SK-N-SH (cell line): Measurements from ENCODE around the gene PLSCR1. TPM values are rescaled to one million over a fixed set of nuclear protein-coding genes. Genes with fewer than 3 reads are reported as not detected.

Experiments
- CTCF ChIA-PET: fragments of 300-600, 350-600 bp; formaldehyde crosslinking; extraction: SDS; loops from one replicate; lab custom pipeline; 2021; lab: Yijun Ruan, JAX
- POLR2A ChIA-PET: fragments of 350-600 bp; sonication (Branson Sonifier 250); formaldehyde crosslinking; extraction: SDS; loops from one replicate; lab custom pipeline; 2020; ENCODE audit warnings: antibody characterized with exemption, inconsistent platforms; lab: Yijun Ruan, JAX
- DNase-seq: peaks from one replicate; pipeline ENCODE4 v3.0.0; 2012
- H2AFZ ChIP-seq: fragments of 200-600 bp; sonication (generic); 2 replicates; pipeline ENCODE4 v1.8.1; 2016; ENCODE audit warnings: antibody characterized with exemption, mild to moderate bottlenecking, low read depth
- H3F3A ChIP-seq: fragments of 200-600 bp; sonication (generic); replicated peaks from 2 replicates; pipeline ENCODE3; 2016; ENCODE audit warnings: antibody characterized with exemption, mild to moderate bottlenecking; ENCODE audit not compliant: insufficient read depth
- H3K27ac ChIP-seq, 2 experiments: fragments of 200-500 bp in 1 of 2; fragments of 200-600 bp in 1 of 2; sonication (Bioruptor generic) in 1 of 2; sonication (generic), shearing (Covaris generic) in 1 of 2; 2 replicates each; pipeline versions ENCODE4 v1.5.1 to v1.6.1; 2014 to 2016; ENCODE audit warnings: low read depth in 2 of 2, inconsistent platforms in 1 of 2, low read length in 1 of 2, mild to moderate bottlenecking in 1 of 2, mixed read lengths in 1 of 2
- H3K27me3 ChIP-seq: fragments of 200-600 bp; sonication (generic), shearing (Covaris generic); 2 replicates; pipeline ENCODE4 v1.6.1; 2016; ENCODE audit warnings: mixed run types; ENCODE audit not compliant: insufficient read depth
- H3K36me3 ChIP-seq, 2 experiments: fragments of 200-500 bp in 1 of 2; fragments of 200-600 bp in 1 of 2; sonication (Bioruptor generic) in 1 of 2; sonication (generic) in 1 of 2; replicated peaks in 1 of 2; 2 replicates each; pipeline versions ENCODE3 to v1.5.1; 2014 to 2016; ENCODE audit warnings: low read length in 1 of 2, mild to moderate bottlenecking in 1 of 2; ENCODE audit not compliant: insufficient read depth in 2 of 2, control insufficient read depth in 1 of 2
- H3K4me1 ChIP-seq, 2 experiments: fragments of 200-500 bp in 1 of 2; fragments of 200-600 bp in 1 of 2; sonication (Bioruptor generic) in 1 of 2; sonication (generic), shearing (Covaris generic) in 1 of 2; 2 replicates each; pipeline versions ENCODE4 v1.5.1 to v1.6.1; 2014 to 2016; ENCODE audit warnings: low read depth in 1 of 2, low read length in 1 of 2, mixed run types in 1 of 2; ENCODE audit not compliant: insufficient read depth in 2 of 2, control insufficient read depth in 1 of 2
- H3K4me2 ChIP-seq: fragments of 200-600 bp; sonication (generic), shearing (Covaris generic); 2 replicates; pipeline ENCODE4 v1.6.1; 2017; ENCODE audit warnings: mixed run types
- H3K4me3 ChIP-seq, 2 experiments: fragments of 200-500 bp in 1 of 2; fragments of 200-600 bp in 1 of 2; sonication (Bioruptor generic) in 1 of 2; sonication (generic), shearing (Covaris generic) in 1 of 2; 2 replicates each; pipeline versions ENCODE4 v1.5.1 to v1.8.1; 2014 to 2016; ENCODE audit warnings: low read depth in 2 of 2, inconsistent platforms in 1 of 2, low read length in 1 of 2, mild to moderate bottlenecking in 1 of 2, mixed read lengths in 1 of 2, moderate library complexity in 1 of 2
- H3K79me2 ChIP-seq: fragments of 200-600 bp; sonication (generic); 2 replicates; pipeline ENCODE4 v1.8.1; 2017; ENCODE audit warnings: mild to moderate bottlenecking; ENCODE audit not compliant: insufficient read depth
- H3K9ac ChIP-seq: fragments of 200-600 bp; sonication (generic); 2 replicates; pipeline ENCODE4 v1.6.1; 2017; ENCODE audit warnings: mixed run types
- H3K9me2 ChIP-seq: fragments of 200-600 bp; sonication (generic); 2 replicates; pipeline ENCODE4 v1.6.1; 2017; ENCODE audit warnings: mixed run types
- H3K9me3 ChIP-seq: fragments of 200-600 bp; sonication (generic); 2 replicates; pipeline ENCODE4 v1.6.1; 2017; ENCODE audit warnings: mixed run types, mild to moderate bottlenecking, moderate library complexity
- H4K20me1 ChIP-seq: fragments of 200-600 bp; sonication (generic); 2 replicates; pipeline ENCODE4 v1.6.1; 2017; ENCODE audit warnings: mild to moderate bottlenecking, mixed run types; ENCODE audit not compliant: insufficient read depth
- CHD2 ChIP-seq: fragments of 150-350 bp; IDR thresholded peaks from 2 replicates; pipeline ENCODE4 v1.6.1; 2018; ENCODE audit warnings: low read length; ENCODE audit not compliant: partially characterized antibody
- CTCF ChIP-seq: fragments of 200-600 bp; sonication (generic); IDR thresholded peaks from 2 replicates; pipeline ENCODE4 v1.6.1; 2017; ENCODE audit warnings: antibody characterized with exemption, mild to moderate bottlenecking, moderate library complexity
- EP300 ChIP-seq, 2 experiments: IDR thresholded peaks; 2 replicates each; pipeline versions ENCODE4 v1.4.0 to v1.6.1; 2012; ENCODE audit warnings: borderline replicate concordance in 1 of 2, low read depth in 1 of 2, low read length in 1 of 2
- FOXJ3 ChIP-seq: sonication (generic); formaldehyde crosslinking; IDR thresholded peaks from 2 replicates; pipeline ENCODE4 v1.5.1; 2020; ENCODE audit warnings: mild to moderate bottlenecking, missing genetic modification reagents
- FOXM1 ChIP-seq: IDR thresholded peaks from 2 replicates; pipeline ENCODE4 v1.4.0; 2012; ENCODE audit warnings: low read depth, mild to moderate bottlenecking
- JUND ChIP-seq: IDR thresholded peaks from 2 replicates; pipeline ENCODE4 v1.4.0; 2012
- MAX ChIP-seq: IDR thresholded peaks from 2 replicates; pipeline ENCODE4 v1.4.0; 2012; ENCODE audit warnings: low read depth
- MEF2A ChIP-seq: IDR thresholded peaks from 2 replicates; pipeline ENCODE4 v1.4.0; 2012; ENCODE audit warnings: low read depth, borderline replicate concordance
- MXI1 ChIP-seq: IDR thresholded peaks from 2 replicates; pipeline ENCODE4 v1.6.1; 2012; ENCODE audit warnings: mild to moderate bottlenecking, low read depth, low read length, improper control_type of control experiment
- NFIC ChIP-seq: IDR thresholded peaks from 2 replicates; pipeline ENCODE4 v1.4.0; 2012; ENCODE audit warnings: borderline replicate concordance
- NRF1 ChIP-seq: IDR thresholded peaks from 2 replicates; pipeline ENCODE4 v1.6.1; 2012; ENCODE audit warnings: low read depth, mild to moderate bottlenecking, low read length
- PBX3 ChIP-seq: IDR thresholded peaks from 2 replicates; pipeline ENCODE4; 2012
- POLR2AphosphoS5 ChIP-seq: IDR thresholded peaks from 2 replicates; pipeline ENCODE4 v1.6.1; 2012; ENCODE audit warnings: low read depth, low read length
- RAD21 ChIP-seq: IDR thresholded peaks from 2 replicates; pipeline ENCODE4 v1.6.1; 2012; ENCODE audit warnings: mild to moderate bottlenecking, low read length
- RXRA ChIP-seq: IDR thresholded peaks from 2 replicates; pipeline ENCODE4 v1.4.0; 2012; ENCODE audit warnings: low read depth, mild to moderate bottlenecking, borderline replicate concordance
- SIN3A ChIP-seq: IDR thresholded peaks from 2 replicates; pipeline ENCODE4 v1.6.1; 2012; ENCODE audit warnings: low read depth, mild to moderate bottlenecking, low read length, moderate library complexity, borderline replicate concordance
- TAF1 ChIP-seq: IDR thresholded peaks from 2 replicates; pipeline ENCODE4 v1.6.1; 2012; ENCODE audit warnings: low read depth, mild to moderate bottlenecking, low read length, moderate library complexity, borderline replicate concordance
- USF2 ChIP-seq: fragments of 150-350 bp; IDR thresholded peaks from 2 replicates; pipeline ENCODE4 v1.6.1; 2017; ENCODE audit warnings: antibody characterized with exemption, low read length, low read depth, borderline replicate concordance
- YY1 ChIP-seq: IDR thresholded peaks from 2 replicates; pipeline ENCODE4 v1.4.0; 2012; ENCODE audit warnings: low read depth, mild to moderate bottlenecking
- ZBTB33 ChIP-seq: IDR thresholded peaks from 2 replicates; pipeline ENCODE4 v1.4.0; 2012; ENCODE audit warnings: low read depth, borderline replicate concordance
- WGBS: methylation state at CpG from one replicate; pipeline ENCODE4 v1.1.6; 2017; ENCODE audit warnings: low lambda C conversion rate; 5-methylcytosine and 5-hydroxymethylcytosine counted together
- polyA plus RNA-seq, 3 experiments: library from polyadenylated mRNA; depleted of rRNA; stranded (reverse); fragments of >200 nt; gene quantifications; 2 replicates each; pipeline ENCODE4 v1.2.3, GENCODE V29; 2012

PLSCR1 gene
- polyA plus RNA-seq, 1 of the 3 experiments (the other 2 are of a cell fraction) = 10.9 TPM

GRCh38 chr3:146540978-146541377 lies 3.4 kb downstream of the PLSCR1 start (continued):
- TF ChIP-seq MAX (no peak), NFIC (no peak), EP300 (IDR thresholded peaks at IDR 0.05; ENCODE audit: borderline replicate concordance in 1 of 2, low read depth in 1 of 2, low read length in 1 of 2) (no peak), TAF1 (no peak), CHD2 (no peak), RXRA (no peak), RAD21 (no peak)

- H3K79me2 ChIP-seq = no peaks in the 10 kb centered on the region
- POLR2A ChIA-PET = no interaction called here
- WGBS = 12% methylated on average over 1 of the region's 1 CpG
Measured at GRCh38 chr3:146540236-146540635, 4.2 kb downstream of the PLSCR1 start.

GRCh38 chr3:146539315-146539714 lies 5.1 kb downstream of the PLSCR1 start:
- Histone ChIP-seq H3K27ac (no peak overlapping the region), H4K20me1 (no peaks in the 10 kb centered on the region), H3K27me3 (no peaks in the 10 kb centered on the region), H3K79me2 (no peaks in the 10 kb centered on the region), H3F3A (no peaks in the 10 kb centered on the region), H3K36me3 (no peaks in the 10 kb centered on the region), H3K9ac (no peak overlapping the region), H3K4me2 (no peak overlapping the region), H3K4me3 (no peak overlapping the region), H2AFZ (no peak overlapping the region), H3K4me1 (peaks cover 2 to 3% of the 10 kb centered on the region in 2 experiments; a peak in 1 of 4 replicates), H3K9me2 (no peaks in the 10 kb centered on the region), H3K9me3 (no peaks in the 10 kb centered on the region)
- POLR2A ChIA-PET = no interaction called here
- CTCF ChIA-PET = no interaction called here
- WGBS = 47% methylated on average over 3 of the region's 3 CpGs
- no peak for DNase-seq
- TF ChIP-seq CHD2 (no peak), YY1 (no peak), MXI1 (no peak), PBX3 (no peak), JUND (no peak), ZBTB33 (no peak), NRF1 (no peak), FOXJ3 (no peak), USF2 (no peak), RAD21 (no peak), MEF2A (no peak), FOXM1 (no peak), CTCF (no peak), NFIC (no peak), POLR2AphosphoS5 (no peak), SIN3A (no peak)

More at GRCh38 chr3:146540236-146540635, 4.2 kb downstream of the PLSCR1 start:
- Histone ChIP-seq H3K4me2 (no peak overlapping the region), H2AFZ (no peak overlapping the region), H3K27me3 (no peaks in the 10 kb centered on the region), H3F3A (peaks cover 5% of the 10 kb centered on the region), H3K4me1 (peaks cover 2 to 3% of the 10 kb centered on the region in 2 experiments; a peak in 1 of 4 replicates)
- TF ChIP-seq NFIC (no peak), TAF1 (no peak), EP300 (IDR thresholded peaks at IDR 0.05; ENCODE audit: borderline replicate concordance in 1 of 2, low read depth in 1 of 2, low read length in 1 of 2) (no peak)
- TF ChIP-seq, all 33 proteins: peak for 0
- Histone ChIP-seq H3K9me2 (no peaks in the 10 kb centered on the region), H3K4me3 (no peak overlapping the region), H3K27ac (no peak overlapping the region), H4K20me1 (no peaks in the 10 kb centered on the region), H3K36me3 (no peaks in the 10 kb centered on the region), H3K9me3 (no peaks in the 10 kb centered on the region), H3K9ac (no peak overlapping the region)
- no peak for DNase-seq
- CTCF ChIA-PET = no interaction called here
